HepG2 (cell line): ENCODE measurements around the gene VPS11. TPM values are rescaled to one million over a fixed set of nuclear protein-coding genes. Genes with fewer than 3 reads are reported as not detected.
A peak's percentile ranks its signal among the peaks of the same experiment; 100 is the strongest.

ENCODE experiments used
- CCAR2 ChIP-seq: fragments of 200-400 bp; formaldehyde crosslinking; optimal IDR thresholded peaks from 2 replicates; pipeline ENCODE3; 2018; ENCODE audit warnings: low read depth, mild to moderate bottlenecking, low read length, moderate library complexity
- CREB1 ChIP-seq, 2 experiments: fragments of 450-650 bp in 1 of 2; IDR thresholded peaks; 2 replicates each; pipeline ENCODE4 v1.6.1; 2016 to 2017; ENCODE audit warnings: control low read depth in 1 of 2, mild to moderate bottlenecking in 1 of 2, missing compliant biosample characterization in 1 of 2, missing genetic modification characterization in 1 of 2
- GFI1 ChIP-seq: sonication (generic); formaldehyde crosslinking; IDR thresholded peaks from 2 replicates; pipeline ENCODE4 v1.5.0; 2020; ENCODE audit warnings: missing genetic modification reagents, mild to moderate bottlenecking, borderline replicate concordance
- HDAC1 ChIP-seq: sonication (generic); formaldehyde crosslinking; IDR thresholded peaks from 2 replicates; pipeline ENCODE4 v1.5.1; 2020; ENCODE audit warnings: mild to moderate bottlenecking, missing genetic modification reagents
- KDM3A ChIP-seq: IDR thresholded peaks from 2 replicates; pipeline ENCODE4 v1.6.1; 2018; ENCODE audit warnings: low read depth, missing compliant biosample characterization
- NFKB2 ChIP-seq: sonication (generic); formaldehyde crosslinking; IDR thresholded peaks from 2 replicates; pipeline ENCODE4 v1.4.0; 2020; ENCODE audit warnings: missing genetic modification reagents, borderline replicate concordance
- NR1H2 ChIP-seq: sonication (generic); formaldehyde crosslinking; IDR thresholded peaks from 2 replicates; pipeline ENCODE4 v1.8.1; 2022; ENCODE audit warnings: low read depth, missing genetic modification reagents, borderline replicate concordance
- PHF21A ChIP-seq: sonication (generic); formaldehyde crosslinking; IDR thresholded peaks from 2 replicates; pipeline ENCODE4 v1.5.0; 2020; ENCODE audit warnings: mild to moderate bottlenecking, missing genetic modification reagents
- PLRG1 ChIP-seq: fragments of 450-650 bp; conservative IDR thresholded peaks from 2 replicates; pipeline ENCODE4 v1.6.1; 2016
- SMARCC2 ChIP-seq: fragments of 450-650 bp; IDR thresholded peaks from 2 replicates; pipeline ENCODE4 v1.6.1; 2017; ENCODE audit warnings: antibody characterized with exemption, mild to moderate bottlenecking
- TBX2 ChIP-seq: sonication (generic); formaldehyde crosslinking; IDR thresholded peaks from 2 replicates; pipeline ENCODE4 v1.5.0; 2020; ENCODE audit warnings: missing genetic modification reagents, mild to moderate bottlenecking, borderline replicate concordance
- THAP7 ChIP-seq: sonication (generic); formaldehyde crosslinking; IDR thresholded peaks from 2 replicates; pipeline ENCODE4 v1.8.1; 2023; ENCODE audit warnings: mild to moderate bottlenecking, missing genetic modification reagents
- ZBED4 ChIP-seq: sonication (generic); formaldehyde crosslinking; IDR thresholded peaks from 2 replicates; pipeline ENCODE4 v1.4.0; 2020; ENCODE audit warnings: missing genetic modification reagents, borderline replicate concordance
- ZBTB1 ChIP-seq: sonication (generic); formaldehyde crosslinking; IDR thresholded peaks from 2 replicates; pipeline ENCODE4 v1.4.0; 2020; ENCODE audit warnings: missing genetic modification reagents, borderline replicate concordance
- ZBTB7A ChIP-seq: sonication (generic); formaldehyde crosslinking; IDR thresholded peaks from 2 replicates; pipeline ENCODE4 v1.8.0; 2022; ENCODE audit warnings: mild to moderate bottlenecking, missing genetic modification reagents
- ZNF17 ChIP-seq: sonication (generic); formaldehyde crosslinking; IDR thresholded peaks from 2 replicates; pipeline ENCODE4 v1.5.0; 2020; ENCODE audit warnings: mild to moderate bottlenecking, missing genetic modification reagents
- ZNF343 ChIP-seq: sonication (generic); formaldehyde crosslinking; IDR thresholded peaks from 2 replicates; pipeline ENCODE4 v1.4.0; 2020; ENCODE audit warnings: mild to moderate bottlenecking, missing genetic modification reagents
- ZNF382 ChIP-seq: sonication (generic); formaldehyde crosslinking; IDR thresholded peaks from 2 replicates; pipeline ENCODE4 v1.5.0; 2020; ENCODE audit warnings: missing genetic modification reagents, mild to moderate bottlenecking, borderline replicate concordance
- ZNF446 ChIP-seq: sonication (generic); formaldehyde crosslinking; IDR thresholded peaks from 2 replicates; pipeline ENCODE4 v1.5.0; 2020; ENCODE audit warnings: mild to moderate bottlenecking, missing genetic modification reagents
- ZSCAN21 ChIP-seq: sonication (generic); formaldehyde crosslinking; IDR thresholded peaks from 2 replicates; pipeline ENCODE4 v1.8.0; 2022; ENCODE audit warnings: mild to moderate bottlenecking, missing genetic modification reagents, moderate library complexity, borderline replicate concordance
- polyA plus RNA-seq, 8 experiments: library from polyadenylated mRNA; depleted of rRNA in 3 of 8; stranded (reverse) in 7 of 8; unstranded in 1 of 8; fragments of >200 nt; fragmentation: Illumina TruSeq in 4 of 8; extraction: Trizol in 4 of 8; gene quantifications; 2 replicates each; pipeline versions ENCODE4 v1.2.1 to v1.2.3, GENCODE V29; 2011 to 2016; ENCODE audit warnings: low read depth in 4 of 8, missing spikeins in 1 of 8, mixed read lengths in 1 of 8; ENCODE audit not compliant: insufficient read depth in 1 of 8
- total RNA-seq, 5 experiments: library from RNA; depleted of rRNA; stranded (reverse); fragments of >200 nt; fragmentation: Illumina TruSeq; extraction: Trizol; gene quantifications; 2 replicates each; pipeline ENCODE4 v1.2.3, GENCODE V29; 2016; ENCODE audit warnings: low read depth in 1 of 5
- TF ChIP-seq, protein P1 (sequence below): sonication (generic); formaldehyde crosslinking; IDR thresholded peaks from 2 replicates; pipeline ENCODE4 v1.4.0; 2020; ENCODE audit warnings: missing genetic modification reagents

Gene VPS11
- total and polyA plus RNA-seq, 2 of the 13 experiments (the other 11 are each of a cell fraction or from before 2014, with no cell fraction given) = 13.7 to 21.6 TPM

DNA sequence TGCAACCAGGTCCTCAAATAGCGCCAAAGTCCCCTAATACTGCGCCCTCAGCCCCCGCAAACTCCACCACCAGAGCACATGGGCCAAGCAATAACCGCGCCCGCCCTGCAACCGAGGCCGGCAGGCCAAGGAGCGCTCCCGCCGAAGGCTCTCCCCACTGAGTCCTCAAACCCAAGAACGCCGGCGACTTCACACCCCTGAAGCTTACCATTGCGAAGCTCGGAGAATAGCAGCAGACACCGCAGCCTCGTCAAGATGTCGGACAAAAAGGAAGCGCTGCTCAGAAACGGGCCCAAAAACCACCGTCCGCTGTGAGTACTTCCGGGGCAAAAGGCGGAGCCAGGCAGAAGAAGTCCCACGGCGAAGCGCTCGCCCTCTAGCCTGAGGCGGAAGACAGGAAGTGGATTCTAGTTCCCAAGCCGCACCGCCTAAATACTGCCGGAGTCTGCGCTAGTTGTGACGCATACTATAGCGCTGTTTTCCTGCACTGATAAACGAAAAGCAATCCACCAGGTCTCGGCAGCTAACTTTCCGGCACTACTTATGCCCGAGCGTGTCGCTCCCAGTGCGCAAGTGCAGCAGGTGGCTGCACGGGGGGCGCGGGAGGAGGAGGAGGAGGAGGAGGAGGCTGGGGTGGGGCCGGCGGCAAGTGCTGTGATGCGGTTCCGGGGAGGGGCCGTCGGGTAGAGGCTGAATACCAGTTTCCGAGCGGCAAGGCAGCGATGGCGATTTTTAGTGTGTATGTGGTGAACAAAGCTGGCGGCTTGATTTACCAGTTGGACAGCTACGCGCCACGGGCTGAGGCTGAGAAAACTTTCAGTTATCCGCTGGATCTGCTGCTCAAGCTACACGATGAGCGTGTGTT, 49.3 kb upstream of the VPS11 start, which contains the start of the genes RPS25 and TRAPPC4 (continued):
- TF ChIP-seq THAP7 (CRISPR knock-in tag) (peak; percentile 92; the same call in 1 of the 2 replicates), CCAR2 (no peak), ZBTB7A (CRISPR knock-in tag) (no peak), TBX2 (CRISPR knock-in tag) (no peak; the same call in 1 of the 2 replicates), PLRG1 (no peak), ZBED4 (CRISPR knock-in tag) (peak; percentile 18; the same call in 1 of the 2 replicates), PHF21A (CRISPR knock-in tag) (peak; percentile 73; the same call in 1 of the 2 replicates), KDM3A (CRISPR knock-in tag) (0 out of 2 replicates have a peak, but pooled peaks have one; percentile 44), ZNF17 (CRISPR knock-in tag) (no peak), GFI1 (no peak; the same call in 1 of the 2 replicates), SMARCC2 (no peak), ZNF382 (no peak), HDAC1 (CRISPR knock-in tag) (peak; percentile 92), NFKB2 (CRISPR knock-in tag) (peak; percentile 59; the same call in 1 of the 2 replicates), ZNF343 (CRISPR knock-in tag) (0 out of 2 replicates have a peak, but pooled peaks have one; percentile 55), ZBTB1 (CRISPR knock-in tag) (no peak), CREB1 (IDR thresholded peaks at IDR 0.05) (peak; percentile 78), CREB1 (CRISPR knock-in tag; IDR thresholded peaks at IDR 0.05) (peak; percentile 87), ZNF446 (CRISPR knock-in tag) (0 out of 2 replicates have a peak, but pooled peaks have one; percentile 47), ZSCAN21 (CRISPR knock-in tag) (no peak; the same call in 1 of the 2 replicates), NR1H2 (no peak)
- TF ChIP-seq, protein P1, sequence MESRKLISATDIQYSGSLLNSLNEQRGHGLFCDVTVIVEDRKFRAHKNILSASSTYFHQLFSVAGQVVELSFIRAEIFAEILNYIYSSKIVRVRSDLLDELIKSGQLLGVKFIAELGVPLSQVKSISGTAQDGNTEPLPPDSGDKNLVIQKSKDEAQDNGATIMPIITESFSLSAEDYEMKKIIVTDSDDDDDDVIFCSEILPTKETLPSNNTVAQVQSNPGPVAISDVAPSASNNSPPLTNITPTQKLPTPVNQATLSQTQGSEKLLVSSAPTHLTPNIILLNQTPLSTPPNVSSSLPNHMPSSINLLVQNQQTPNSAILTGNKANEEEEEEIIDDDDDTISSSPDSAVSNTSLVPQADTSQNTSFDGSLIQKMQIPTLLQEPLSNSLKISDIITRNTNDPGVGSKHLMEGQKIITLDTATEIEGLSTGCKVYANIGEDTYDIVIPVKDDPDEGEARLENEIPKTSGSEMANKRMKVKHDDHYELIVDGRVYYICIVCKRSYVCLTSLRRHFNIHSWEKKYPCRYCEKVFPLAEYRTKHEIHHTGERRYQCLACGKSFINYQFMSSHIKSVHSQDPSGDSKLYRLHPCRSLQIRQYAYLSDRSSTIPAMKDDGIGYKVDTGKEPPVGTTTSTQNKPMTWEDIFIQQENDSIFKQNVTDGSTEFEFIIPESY (CRISPR knock-in tag) = peak; percentile 15; the same call in 1 of the 2 replicates
